Naive thymus-derived CD4-positive, alpha-beta T cell (primary cell): Measurements from ENCODE around the gene CELF2. TPM values are rescaled to one million over a fixed set of nuclear protein-coding genes. Genes with fewer than 3 reads are reported as not detected.
A peak's percentile ranks its signal among the peaks of the same experiment; 100 is the strongest.

Experiments
- ATAC-seq: fragments of 150-1000 bp; cut with Tn5 transposase; 2 replicates; pipeline ENCODE4 v1.10.0; 2021; ENCODE audit warnings: mild to moderate bottlenecking, moderate library complexity
- CTCF ChIA-PET: fragments of 350-600 bp; sonication (Branson Sonifier 250); formaldehyde crosslinking; loops from one replicate; lab custom pipeline; 2021; ENCODE audit warnings: antibody characterized with exemption; lab: Charles Lee
- POLR2A ChIA-PET: fragments of 350-600 bp; sonication (Branson Sonifier 250); formaldehyde crosslinking; loops from one replicate; lab custom pipeline; 2021; ENCODE audit warnings: antibody characterized with exemption, inconsistent platforms; lab: Charles Lee
- DNase-seq, 9 donors: peaks; one replicate each; pipeline versions ENCODE4 v3.0.0 to v3.0.0-alpha.2; 2020 to 2022; ENCODE audit warnings: mixed read lengths in 1 of 9
- H3K27ac ChIP-seq: one replicate; pipeline ENCODE4 v1.7.0; 2013; ENCODE audit warnings: mild to moderate bottlenecking, low read depth, low read length, moderate library complexity
- H3K27me3 ChIP-seq, 2 donors: one replicate each; pipeline ENCODE4 v1.7.0; 2013; ENCODE audit warnings: low read length in 2 of 2, mild to moderate bottlenecking in 2 of 2, moderate library complexity in 2 of 2; ENCODE audit not compliant: control insufficient read depth in 2 of 2, insufficient read depth in 2 of 2
- H3K36me3 ChIP-seq, 3 experiments: 1 replicate in 2 of 3; 2 replicates in 1 of 3; pipeline ENCODE4 v1.7.0; 2013; ENCODE audit warnings: low read length in 3 of 3, mild to moderate bottlenecking in 3 of 3, moderate library complexity in 1 of 3; ENCODE audit not compliant: insufficient read depth in 3 of 3, control insufficient read depth in 2 of 3
- H3K4me1 ChIP-seq, 2 donors: one replicate each; pipeline ENCODE4 v1.7.0; 2013; ENCODE audit warnings: low read length in 2 of 2, mild to moderate bottlenecking in 2 of 2, moderate library complexity in 1 of 2; ENCODE audit not compliant: control insufficient read depth in 2 of 2, insufficient read depth in 2 of 2
- H3K4me3 ChIP-seq: 2 replicates; pipeline ENCODE4 v1.7.0; 2013; ENCODE audit warnings: mild to moderate bottlenecking, low read length
- H3K9me3 ChIP-seq, 3 experiments: 1 replicate in 2 of 3; 2 replicates in 1 of 3; pipeline ENCODE4 v1.7.0; 2013; ENCODE audit warnings: low read length in 3 of 3; ENCODE audit not compliant: control insufficient read depth in 2 of 3
- H3K27ac Mint-ChIP-seq, 9 donors: one replicate each; pipeline ENCODE4 v1.8.0; 2020 to 2022; ENCODE audit warnings: mixed read lengths in 9 of 9, mild to moderate bottlenecking in 8 of 9, moderate library complexity in 5 of 9, inconsistent platforms in 2 of 9
- H3K27me3 Mint-ChIP-seq, 5 donors: one replicate each; pipeline ENCODE4 v1.8.0; 2021 to 2022; ENCODE audit warnings: mixed read lengths in 5 of 5, mild to moderate bottlenecking in 1 of 5
- H3K36me3 Mint-ChIP-seq, 5 donors: one replicate each; pipeline ENCODE4 v1.8.0; 2020 to 2022; ENCODE audit warnings: mixed read lengths in 5 of 5, mild to moderate bottlenecking in 3 of 5, inconsistent platforms in 1 of 5
- H3K4me1 Mint-ChIP-seq, 7 donors: one replicate each; pipeline ENCODE4 v1.8.0; 2020 to 2022; ENCODE audit warnings: mixed read lengths in 7 of 7, mild to moderate bottlenecking in 3 of 7, inconsistent platforms in 1 of 7
- H3K4me3 Mint-ChIP-seq, 10 donors: one replicate each; pipeline ENCODE4 v1.8.0; 2020 to 2022; ENCODE audit warnings: mild to moderate bottlenecking in 10 of 10, mixed read lengths in 10 of 10, moderate library complexity in 6 of 10, inconsistent platforms in 2 of 10
- H3K9me3 Mint-ChIP-seq, 11 donors: one replicate each; pipeline ENCODE4 v1.8.0; 2020 to 2022; ENCODE audit warnings: mixed read lengths in 11 of 11, mild to moderate bottlenecking in 4 of 11, inconsistent platforms in 1 of 11, moderate library complexity in 1 of 11
- intact Hi-C, 2 donors: fragments of 100-400 bp; cut with micrococcal nuclease; formaldehyde crosslinking; loops; one replicate each; pipeline ENCODE4 v1.15.1; 2023
- polyA plus RNA-seq, 2 donors: library from polyadenylated mRNA; unstranded; fragments of 300-500 nt; fragmentation: Illumina TruSeq; gene quantifications; one replicate each; pipeline ENCODE4 v1.2.3, GENCODE V29; 2021
- total RNA-seq, 6 experiments: library from RNA in 5 of 6; stranded (reverse) in 5 of 6; gene quantifications; 1 replicate in 5 of 6; 2 replicates in 1 of 6; pipeline ENCODE4 v1.2.3 and lab custom pipeline; 2021 to 2026

The CELF2 gene
- total and polyA plus RNA-seq, 7 experiments from 2014 or later: 135 to 207 (median 178) TPM

DNA sequence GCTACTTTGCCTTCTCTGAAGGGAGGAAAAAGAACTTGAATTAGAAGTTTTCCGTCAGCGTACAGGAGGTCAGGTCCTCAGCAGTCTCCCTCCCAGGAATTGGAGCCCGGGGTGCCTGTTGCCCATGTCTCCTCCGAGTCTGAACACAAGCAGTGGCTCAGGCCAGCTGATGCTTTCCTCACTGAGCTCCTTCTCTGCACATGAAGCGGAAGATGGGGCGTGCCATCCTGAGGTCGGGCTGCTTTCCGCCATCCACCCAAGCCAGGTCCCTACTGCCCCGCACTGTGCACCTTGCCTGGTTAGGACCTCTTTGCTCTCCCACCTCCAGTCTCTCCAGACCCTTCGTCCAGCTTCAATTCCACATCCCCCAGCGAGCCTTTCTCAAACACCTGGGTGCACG lies 237.5 kb downstream of the CELF2 start:
- Histone ChIP-seq H3K27me3 (no peaks in the 10 kb centered on the region), H3K9me3 (no peaks in the 10 kb centered on the region), H3K4me3 (no peak overlapping the region), H3K27ac (no peak overlapping the region), H3K4me1 (peaks cover 0 to 5% of the 10 kb centered on the region in 2 donors), H3K36me3 (peaks cover 16 to 94% (median 67%) of the 10 kb centered on the region in 3 experiments)
- no peaks in the 10 kb centered on the region for H3K9me3 Mint-ChIP-seq
- intact Hi-C loops: loop anchor here (5.0 kb wide), 2 partner anchors 88 to 238 kb away; partner anchors contain the start of gene CELF2 (in 1 of the 2)
- H3K27ac Mint-ChIP-seq: peak overlapping the region; percentile 46 to 96 (median 71)
- peaks cover 13 to 63% (median 46%) of the 10 kb centered on the region in 5 donors for H3K36me3 Mint-ChIP-seq
- H3K27me3 Mint-ChIP-seq: no peaks in the 10 kb centered on the region
- DNase-seq (no peak), ATAC-seq (no peak)
- H3K4me1 Mint-ChIP-seq: peaks cover 46 to 81% (median 79%) of the 10 kb centered on the region in 7 donors
- H3K4me3 Mint-ChIP-seq: peak overlapping the region in 3 of 10 donors; percentile 4 to 63 (median 49)
- POLR2A ChIA-PET: interaction anchor here (0.8 kb wide), 1 partner anchor 10 kb away, joined by 5 read pairs; no protein-coding TSS in a partner anchor
- CTCF ChIA-PET: interaction anchor here (0.7 kb wide), 1 partner anchor 28 kb away, joined by 3 read pairs; no protein-coding TSS in a partner anchor

DNA sequence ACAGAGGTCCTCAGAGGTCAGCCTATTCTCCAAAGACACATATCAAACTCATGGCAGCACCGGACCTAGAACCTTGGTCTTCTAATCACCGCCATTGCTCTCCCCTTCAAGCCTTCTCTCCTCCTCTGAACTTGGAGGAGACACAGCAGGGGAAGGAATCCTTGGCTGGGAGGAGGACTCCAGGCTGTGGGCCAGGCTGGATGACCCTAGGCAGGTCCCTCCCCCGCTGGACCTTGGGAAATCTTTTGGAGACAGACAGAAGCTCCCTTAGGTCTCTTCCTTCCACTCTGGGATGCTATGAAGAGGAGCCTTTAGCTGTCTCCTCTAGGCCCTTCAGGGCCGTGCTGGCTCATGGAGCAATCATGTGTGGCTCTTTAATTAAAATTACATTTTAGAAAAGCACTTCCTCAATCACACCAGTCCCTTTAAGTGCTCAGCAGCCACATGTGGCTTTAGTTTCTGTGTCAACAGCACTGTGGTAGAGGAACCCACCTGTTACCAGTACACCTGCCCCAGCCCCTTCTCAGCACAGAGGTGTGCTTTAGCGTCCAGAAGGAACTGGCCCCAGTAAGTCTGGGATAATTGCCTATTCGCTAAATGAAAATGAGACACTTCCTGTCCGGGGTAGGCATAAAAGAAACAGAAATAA lies 238.2 kb downstream of the CELF2 start:
- Histone ChIP-seq H3K27ac (peak overlapping the region; percentile 60), H3K9me3 (no peaks in the 10 kb centered on the region), H3K4me3 (no peak overlapping the region), H3K36me3 (peaks cover 16 to 94% (median 67%) of the 10 kb centered on the region in 3 experiments), H3K27me3 (no peaks in the 10 kb centered on the region), H3K4me1 (peaks cover 0 to 6% of the 10 kb centered on the region in 2 donors)
- no peaks in the 10 kb centered on the region for H3K27me3 Mint-ChIP-seq
- intact Hi-C loops: loop anchor here (2.0 to 5.0 kb wide), 3 partner anchors 19 to 239 kb away; partner anchors contain the start of gene CELF2 (in 1 of the 2)
- peak overlapping the region in 4 of 10 donors; percentile 4 to 63 (median 32) for H3K4me3 Mint-ChIP-seq
- ChIA-PET CTCF (no interaction called here), POLR2A (no interaction called here)
- H3K9me3 Mint-ChIP-seq: no peaks in the 10 kb centered on the region
- DNase-seq (no peak), ATAC-seq (no peak)
- peaks cover 49 to 81% (median 76%) of the 10 kb centered on the region in 7 donors for H3K4me1 Mint-ChIP-seq
- peak overlapping the region; percentile 46 to 96 (median 88) for H3K27ac Mint-ChIP-seq
- H3K36me3 Mint-ChIP-seq: peaks cover 13 to 61% (median 43%) of the 10 kb centered on the region in 5 donors

DNA sequence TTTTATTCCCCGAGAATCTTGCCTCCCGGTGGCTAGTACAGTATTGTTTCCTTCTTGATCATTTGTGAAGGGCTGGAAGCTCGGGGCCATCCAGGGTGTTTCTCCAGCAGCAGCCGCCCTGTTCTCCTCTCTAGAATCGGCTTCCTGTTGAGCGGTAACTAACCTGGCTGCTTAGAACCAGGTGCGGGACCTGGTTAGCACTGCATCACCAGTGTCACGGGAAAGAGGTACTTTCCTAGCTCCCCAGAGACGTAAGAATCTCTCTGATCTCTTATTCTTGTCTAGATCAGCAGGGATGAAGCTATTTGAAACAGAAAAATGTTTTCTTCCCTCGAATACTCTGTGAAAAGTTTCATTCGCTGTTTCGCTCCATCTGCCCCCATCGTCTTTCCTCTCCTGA lies 239.2 kb downstream of the CELF2 start:
- Mint-ChIP-seq H3K4me1 (peaks cover 57 to 91% (median 85%) of the 10 kb centered on the region in 7 donors), H3K27me3 (no peaks in the 10 kb centered on the region), H3K36me3 (peaks cover 13 to 70% (median 47%) of the 10 kb centered on the region in 5 donors), H3K27ac (peak overlapping the region; percentile 46 to 96 (median 88)), H3K9me3 (no peaks in the 10 kb centered on the region), H3K4me3 (peak overlapping the region in 7 of 10 donors; percentile 11 to 69 (median 34))
- Histone ChIP-seq H3K4me3 (no peak overlapping the region), H3K9me3 (no peaks in the 10 kb centered on the region), H3K27ac (peak overlapping the region; percentile 60), H3K36me3 (peaks cover 23 to 94% (median 66%) of the 10 kb centered on the region in 3 experiments), H3K4me1 (peaks cover 5 to 16% of the 10 kb centered on the region in 2 donors), H3K27me3 (no peaks in the 10 kb centered on the region)
- intact Hi-C loops: loop anchor here (2.0 to 5.0 kb wide), 3 partner anchors 20 to 240 kb away; partner anchors contain the start of gene CELF2 (in 1 of the 2)
- CTCF ChIA-PET: no interaction called here
- POLR2A ChIA-PET: interaction anchor here (1.3 kb wide), 1 partner anchor 8 kb away, joined by 3 read pairs; no protein-coding TSS in a partner anchor
- DNase-seq: peak in 4 of 9 donors; percentile 19 to 66 (median 38)
- peak; percentile 75 for ATAC-seq

GRCh38 chr10:11257440-11258090 lies 239.9 kb downstream of the CELF2 start:
- no peaks in the 10 kb centered on the region for H3K9me3 ChIP-seq
- no peak overlapping the region for H3K4me3 ChIP-seq
- Mint-ChIP-seq H3K4me3 (peak overlapping the region in 4 of 10 donors; percentile 11 to 46 (median 35)), H3K36me3 (peaks cover 13 to 77% (median 50%) of the 10 kb centered on the region in 5 donors), H3K4me1 (peaks cover 59 to 97% (median 92%) of the 10 kb centered on the region in 7 donors), H3K9me3 (no peaks in the 10 kb centered on the region), H3K27me3 (no peaks in the 10 kb centered on the region), H3K27ac (peak overlapping the region; percentile 36 to 96 (median 88))
- DNase-seq: no peak
- H3K4me1 ChIP-seq: peaks cover 11 to 22% of the 10 kb centered on the region in 2 donors
- ATAC-seq: no peak
- peak overlapping the region; percentile 60 for H3K27ac ChIP-seq
- H3K27me3 ChIP-seq: no peaks in the 10 kb centered on the region
- peaks cover 27 to 94% (median 67%) of the 10 kb centered on the region in 3 experiments for H3K36me3 ChIP-seq
- POLR2A ChIA-PET: interaction anchor here (1.3 kb wide), 1 partner anchor 9 kb away, joined by 3 read pairs; no protein-coding TSS in a partner anchor
- intact Hi-C loops: loop anchor here (2.0 to 5.0 kb wide), 3 partner anchors 21 to 240 kb away; partner anchors contain the start of gene CELF2 (in 1 of the 2)
- CTCF ChIA-PET: no interaction called here

GRCh38 chr10:11260170-11260569 lies 242.5 kb downstream of the CELF2 start:
- Mint-ChIP-seq H3K36me3 (peaks cover 9 to 74% (median 54%) of the 10 kb centered on the region in 5 donors), H3K4me1 (peaks cover 65 to 99% (median 94%) of the 10 kb centered on the region in 7 donors), H3K27me3 (no peaks in the 10 kb centered on the region), H3K9me3 (no peaks in the 10 kb centered on the region), H3K27ac (peak overlapping the region in 8 of 9 donors; percentile 18 to 96 (median 62)), H3K4me3 (peak overlapping the region in 2 of 10 donors; percentile 13 to 37)
- Histone ChIP-seq H3K36me3 (peaks cover 30 to 89% (median 68%) of the 10 kb centered on the region in 3 experiments), H3K27me3 (no peaks in the 10 kb centered on the region), H3K9me3 (no peaks in the 10 kb centered on the region), H3K27ac (no peak overlapping the region), H3K4me3 (no peak overlapping the region), H3K4me1 (peaks cover 18 to 27% of the 10 kb centered on the region in 2 donors)
- DNase-seq: no peak
- no peak for ATAC-seq
- CTCF ChIA-PET: interaction anchor here (0.7 kb wide), 1 partner anchor 57 kb away, joined by 3 read pairs; no protein-coding TSS in a partner anchor
- POLR2A ChIA-PET: no interaction called here
- intact Hi-C loops: no loop called here

DNA sequence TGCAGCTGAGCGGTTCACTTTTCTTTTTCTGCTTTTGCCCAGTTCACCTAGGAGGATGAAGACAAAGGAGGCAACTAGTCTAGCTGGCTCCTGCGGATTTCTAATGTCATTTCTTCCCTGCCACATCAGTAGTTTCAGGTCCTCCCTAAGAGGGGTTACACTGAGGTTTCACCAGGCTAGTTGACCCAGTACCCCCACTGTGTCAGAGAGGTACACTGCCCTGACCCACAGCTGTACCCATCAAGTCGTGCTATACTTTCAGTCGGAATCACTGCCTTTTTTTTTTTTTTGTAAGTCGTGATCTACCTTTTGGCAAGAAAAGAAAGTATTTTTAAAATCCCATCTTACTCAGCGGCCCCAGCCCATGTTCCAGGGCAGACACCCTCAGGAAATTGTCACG lies 243.5 kb downstream of the CELF2 start:
- Histone ChIP-seq H3K27ac (no peak overlapping the region), H3K9me3 (no peaks in the 10 kb centered on the region), H3K27me3 (no peaks in the 10 kb centered on the region), H3K4me1 (peaks cover 18 to 27% of the 10 kb centered on the region in 2 donors), H3K4me3 (no peak overlapping the region), H3K36me3 (peaks cover 25 to 83% (median 58%) of the 10 kb centered on the region in 3 experiments)
- no peak for DNase-seq
- CTCF ChIA-PET: no interaction called here
- Mint-ChIP-seq H3K36me3 (peaks cover 9 to 70% (median 55%) of the 10 kb centered on the region in 5 donors), H3K4me1 (peaks cover 66 to 99% (median 94%) of the 10 kb centered on the region in 7 donors), H3K27me3 (no peaks in the 10 kb centered on the region), H3K4me3 (peak overlapping the region in 3 of 10 donors; percentile 19 to 41 (median 40)), H3K9me3 (no peaks in the 10 kb centered on the region), H3K27ac (peak overlapping the region in 8 of 9 donors; percentile 30 to 86 (median 79))
- intact Hi-C loops: no loop called here
- POLR2A ChIA-PET: no interaction called here
- ATAC-seq: no peak
